GM12874 (cell line): ENCODE results near the gene SLC23A2.

Source experiments
- CTCF ChIP-seq: IDR thresholded peaks from 2 replicates; pipeline ENCODE4 v1.5.1; 2011; ENCODE audit warnings: low read depth, mild to moderate bottlenecking, control low read depth, low read length, moderate library complexity; ENCODE audit not compliant: insufficient read depth

The SLC23A2 gene

GRCh38 chr20:4848041-4848440 lies 153.3 kb downstream of the SLC23A2 start:
- TF ChIP-seq CTCF = no peak

- TF ChIP-seq CTCF = no peak
Observed at GRCh38 chr20:4846821-4847220, 154.5 kb downstream of the SLC23A2 start.

- no peak for TF ChIP-seq CTCF
Observed at GRCh38 chr20:4844751-4845465, 156.4 kb downstream of the SLC23A2 start.

- TF ChIP-seq CTCF = no peak
Observed at GRCh38 chr20:4844325-4844724, 157.0 kb downstream of the SLC23A2 start.

- no peak for TF ChIP-seq CTCF
Observed at GRCh38 chr20:4840801-4841200, 160.5 kb downstream of the SLC23A2 start.

GRCh38 chr20:4838526-4838925 lies 162.8 kb downstream of the SLC23A2 start:
- TF ChIP-seq CTCF = no peak

- TF ChIP-seq CTCF = no peak
Observed at GRCh38 chr20:4837760-4838159, 163.6 kb downstream of the SLC23A2 start.
